K562 (cell line): ENCODE results near the gene LAMTOR4. TPM values are rescaled to one million over a fixed set of nuclear protein-coding genes. Genes with fewer than 3 reads are reported as not detected.

Source experiments
- HDAC8 ChIP-seq: fragments of 450-650 bp; IDR thresholded peaks from 2 replicates; pipeline ENCODE4 v1.6.1; 2016; ENCODE audit warnings: mild to moderate bottlenecking, missing genetic modification characterization, moderate library complexity, missing compliant biosample characterization
- PATZ1 ChIP-seq: fragments of 250-450 bp; sonication (Bioruptor Pico); IDR thresholded peaks from 2 replicates; pipeline ENCODE4 v1.5.0; 2020; ENCODE audit warnings: mild to moderate bottlenecking, borderline replicate concordance
- PHF20 ChIP-seq: fragments of 450-650 bp; IDR thresholded peaks from 2 replicates; pipeline ENCODE4 v1.6.1; 2018; ENCODE audit not compliant: partially characterized antibody
- POLR3G ChIP-seq: IDR thresholded peaks from 2 replicates; pipeline ENCODE4 v1.6.1; 2011; ENCODE audit not compliant: insufficient read length, insufficient replicate concordance; ENCODE audit errors: extremely low read depth
- RBM14 ChIP-seq: fragments of 200-400 bp; formaldehyde crosslinking; IDR thresholded peaks from 2 replicates; pipeline ENCODE4 v1.6.1; 2018; ENCODE audit warnings: low read depth, mild to moderate bottlenecking, low read length, moderate library complexity, borderline replicate concordance; ENCODE audit not compliant: insufficient read depth
- SAFB ChIP-seq: fragments of 200-400 bp; formaldehyde crosslinking; IDR thresholded peaks from 2 replicates; pipeline ENCODE4 v1.6.1; 2017; ENCODE audit warnings: low read depth, low read length, borderline replicate concordance
- SP1 ChIP-seq: sonication (generic); formaldehyde crosslinking; IDR thresholded peaks from 2 replicates; pipeline ENCODE4 v1.8.1; 2022; ENCODE audit warnings: mild to moderate bottlenecking, missing genetic modification reagents
- SRSF7 ChIP-seq: fragments of 200-400 bp; formaldehyde crosslinking; optimal IDR thresholded peaks from 2 replicates; pipeline ENCODE3; 2017; ENCODE audit warnings: mild to moderate bottlenecking, low read depth, low read length
- ZNF212 ChIP-seq: fragments of 450-650 bp; formaldehyde crosslinking; IDR thresholded peaks from 2 replicates; pipeline ENCODE4 v1.4.0; 2020; ENCODE audit warnings: mild to moderate bottlenecking
- ZNF274 ChIP-seq: IDR thresholded peaks from 2 replicates; pipeline ENCODE4 v1.6.1; 2011; ENCODE audit warnings: low read depth, mild to moderate bottlenecking, low read length, moderate library complexity, borderline replicate concordance
- ZNF407 ChIP-seq: fragments of 450-650 bp; IDR thresholded peaks from 2 replicates; pipeline ENCODE4 v1.6.1; 2016; ENCODE audit warnings: low read depth
- ZNF57 ChIP-seq: fragments of 450-650 bp; formaldehyde crosslinking; IDR thresholded peaks from 2 replicates; pipeline ENCODE4 v1.4.0; 2020; ENCODE audit warnings: mild to moderate bottlenecking, moderate library complexity
- ZNF699 ChIP-seq: fragments of 250-450 bp; sonication (Bioruptor Pico); IDR thresholded peaks from 2 replicates; pipeline ENCODE4 v1.8.0; 2021; ENCODE audit warnings: mild to moderate bottlenecking, moderate library complexity; ENCODE audit not compliant: insufficient replicate concordance
- ZNF740 ChIP-seq, 3 experiments: fragments of 200-800 bp in 1 of 3; sonication (Bioruptor generic) in 1 of 3; sonication (generic) in 1 of 3; formaldehyde crosslinking in 1 of 3; IDR thresholded peaks; 2 replicates each; pipeline versions ENCODE4 v1.6.1 to v1.8.0; 2016 to 2022; ENCODE audit warnings: mild to moderate bottlenecking in 2 of 3, missing compliant biosample characterization in 2 of 3, missing genetic modification characterization in 2 of 3, missing genetic modification reagents in 1 of 3
- polyA plus RNA-seq, 8 experiments: library from polyadenylated mRNA; depleted of rRNA in 4 of 8; stranded (reverse) in 5 of 8; unstranded in 3 of 8; fragments of >200 nt; fragmentation: Nextera tagmentation in 2 of 8; fragmentation: Illumina TruSeq in 1 of 8; extraction: Ambion mirVana in 2 of 8; extraction: Trizol in 1 of 8; gene quantifications; 2 replicates each; pipeline versions ENCODE4 v1.2.1 to v1.2.3, GENCODE V29; 2011 to 2014; ENCODE audit warnings: inconsistent platforms in 1 of 8, missing spikeins in 1 of 8
- total RNA-seq, 7 experiments: library from RNA; depleted of rRNA in 6 of 7; stranded (reverse); fragments of >200 nt in 6 of 7; fragmentation: Illumina TruSeq in 2 of 7; extraction: Trizol in 2 of 7; gene quantifications; 2 replicates each; pipeline versions ENCODE4 v1.2.1 to v1.2.3, GENCODE V29; 2011 to 2021; ENCODE audit warnings: low replicate concordance in 1 of 7

Gene LAMTOR4
- total and polyA plus RNA-seq, 9 of the 15 experiments (the other 6 are each of a cell fraction or from before 2014, with no cell fraction given), result 79.6 to 314 (median 195) TPM

- TF ChIP-seq PATZ1 (CRISPR knock-in tag) (no peak), ZNF212 (no peak; the same call in 1 of the 2 replicates), SP1 (CRISPR knock-in tag) (peak; percentile 99), SAFB (no peak), ZNF699 (CRISPR knock-in tag) (no peak), HDAC8 (no peak), SRSF7 (no peak), POLR3G (no peak), ZNF407 (no peak), PHF20 (peak; percentile 87), ZNF740 (CRISPR knock-in tag; IDR thresholded peaks at IDR 0.05) (peak; percentile 73; the same call in 1 of the 2 replicates), ZNF740 (tag; IDR thresholded peaks at IDR 0.05) (peak in 1 of 2 experiments; percentile 67; a peak in 1 of 4 replicates), RBM14 (no peak), ZNF57 (CRISPR knock-in tag) (no peak), ZNF274 (no peak)
Measured at GRCh38 chr7:100148559-100149328, at the start of gene LAMTOR4 (continued).
